Stimulated activated CD4-positive, alpha-beta T cell treated with anti-CD3 and anti-CD28 coated beads, Interleukin-12 subunit alpha, Interleukin-12 subunit beta, amount 100 ng/mL, for 4 hours (primary cell): ENCODE measurements around the gene ZNF728.
"Not testable (repeated sequence)": the region's sequence is repeated elsewhere in the genome, so short reads cannot be mapped to it uniquely, and the experiment has no call there.

Experiments
- DNase-seq: peaks from one replicate; pipeline ENCODE4 v3.0.0-alpha.2; 2020

ZNF728 gene

DNA sequence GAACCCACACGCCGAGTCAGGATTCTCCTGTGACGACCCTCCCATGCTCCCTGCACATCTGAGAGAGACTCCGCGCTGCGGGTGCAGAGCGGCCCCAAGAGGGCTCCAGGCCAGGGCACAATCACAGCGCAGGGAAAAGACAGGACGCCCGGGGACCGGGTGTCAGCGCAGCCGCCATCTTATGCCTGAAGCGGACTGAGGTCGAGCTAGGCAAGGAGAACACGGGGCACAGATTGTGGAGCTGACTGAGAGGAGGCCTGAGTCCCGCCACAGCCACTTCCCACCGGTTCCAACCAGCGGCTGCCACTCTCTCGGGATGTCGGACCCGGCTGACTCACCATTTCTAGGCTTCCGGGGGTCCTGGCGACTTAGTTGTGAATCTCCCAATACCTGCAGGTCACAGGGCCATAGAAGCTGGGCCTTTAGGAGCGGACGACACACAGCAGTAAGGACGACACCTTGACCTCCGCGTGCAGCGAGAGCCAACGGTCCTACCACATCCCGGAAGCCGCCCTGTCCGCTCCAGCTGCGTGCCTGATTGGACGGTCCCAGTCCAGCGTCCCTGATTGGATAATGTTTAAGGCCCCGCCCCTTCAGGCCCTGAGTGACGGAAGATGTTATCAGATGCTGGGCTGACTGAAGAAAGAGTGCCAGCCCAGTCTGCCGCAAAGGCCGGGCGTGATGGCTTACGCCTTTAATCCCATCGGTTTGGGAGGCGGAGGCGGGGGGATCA, at the start of gene ZNF728:
ZNF728 (minus strand) TSS at position 487 of the 733 bp plus-strand sequence; CDS start at position 341, 146 bp downstream.
- DNase-seq: no peak

DNA sequence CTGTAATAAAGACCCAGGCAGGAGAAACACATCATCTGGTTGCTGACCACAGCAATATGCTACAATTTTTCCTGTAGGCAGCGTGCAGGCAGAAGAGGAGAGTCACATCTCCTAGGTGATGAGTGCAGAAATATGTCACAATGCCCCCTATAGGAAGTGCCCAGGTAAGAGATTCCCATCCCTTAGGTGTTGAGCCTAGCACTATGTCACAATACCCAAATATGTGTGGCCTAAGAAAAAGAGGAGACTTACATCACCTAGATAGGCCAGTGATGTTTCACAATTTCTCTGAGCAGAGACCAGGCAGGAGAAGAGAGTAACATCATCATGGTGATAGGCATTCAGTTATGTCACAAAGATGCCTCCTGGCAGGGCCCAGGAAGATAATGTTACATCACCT, 49.4 kb upstream of the ZNF728 start:
- no peak for DNase-seq

GRCh38 chr19:23049256-23049655, 46.3 kb upstream of the ZNF728 start:
- DNase-seq: no peak

DNA sequence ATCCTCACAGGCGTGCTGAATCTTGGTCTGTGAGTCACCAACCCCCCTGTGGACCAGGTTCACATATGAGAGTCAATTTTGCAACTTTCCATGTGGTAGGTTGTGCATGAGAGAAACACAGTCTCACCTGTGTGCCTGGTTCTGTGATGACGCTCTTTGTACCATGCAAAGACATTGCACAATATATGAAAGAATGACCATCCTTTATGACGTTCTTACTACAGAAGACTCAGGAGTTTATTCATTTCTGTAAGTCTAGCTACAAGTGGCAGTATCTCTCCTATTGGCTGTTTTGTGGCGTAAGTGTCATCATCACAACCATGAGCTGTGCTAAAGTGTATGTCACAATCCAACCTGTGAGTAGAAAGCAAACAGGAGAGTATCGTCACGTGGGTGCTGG, 43.8 kb upstream of the ZNF728 start:
- DNase-seq: no peak

DNA sequence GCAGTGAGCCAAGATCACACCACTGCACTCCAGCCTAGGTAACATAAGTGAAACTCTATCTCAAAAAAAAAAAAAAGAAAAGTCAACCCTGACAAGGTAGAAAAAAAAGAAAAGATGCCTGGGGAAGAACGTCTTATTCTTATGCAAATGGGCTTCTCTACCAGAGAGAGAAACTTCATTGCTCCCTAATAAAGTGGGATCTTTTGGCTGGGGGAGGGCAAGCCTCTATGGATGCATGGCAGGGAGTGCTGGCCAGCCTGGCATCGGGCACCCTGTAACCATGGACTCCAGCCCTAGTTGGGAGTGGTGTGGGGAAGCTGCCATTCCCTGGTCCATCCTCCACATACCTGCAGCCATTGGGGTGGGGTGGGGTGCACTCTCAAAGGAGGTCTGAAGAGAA, 30.7 kb upstream of the ZNF728 start:
- DNase-seq: no peak

DNA sequence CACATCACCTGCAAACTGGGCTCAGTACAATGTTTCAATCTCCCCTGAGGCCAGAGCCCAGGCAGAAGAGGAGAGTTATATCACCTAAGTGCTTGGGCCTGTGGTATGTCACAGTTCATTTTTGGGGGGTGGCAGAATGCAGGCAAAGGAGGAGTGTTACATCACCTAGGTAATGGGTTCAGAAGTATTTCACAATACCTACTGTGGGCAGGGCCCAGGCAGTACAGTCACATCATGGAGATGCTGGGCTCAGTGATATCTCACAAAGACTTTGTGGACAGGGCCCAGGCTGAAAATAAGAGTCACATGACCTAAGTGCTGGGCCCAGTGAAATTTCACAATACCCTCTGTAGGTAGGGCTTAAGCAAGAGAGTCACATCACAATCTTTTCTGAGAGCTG, 12.7 kb upstream of the ZNF728 start:
- no peak for DNase-seq

DNA sequence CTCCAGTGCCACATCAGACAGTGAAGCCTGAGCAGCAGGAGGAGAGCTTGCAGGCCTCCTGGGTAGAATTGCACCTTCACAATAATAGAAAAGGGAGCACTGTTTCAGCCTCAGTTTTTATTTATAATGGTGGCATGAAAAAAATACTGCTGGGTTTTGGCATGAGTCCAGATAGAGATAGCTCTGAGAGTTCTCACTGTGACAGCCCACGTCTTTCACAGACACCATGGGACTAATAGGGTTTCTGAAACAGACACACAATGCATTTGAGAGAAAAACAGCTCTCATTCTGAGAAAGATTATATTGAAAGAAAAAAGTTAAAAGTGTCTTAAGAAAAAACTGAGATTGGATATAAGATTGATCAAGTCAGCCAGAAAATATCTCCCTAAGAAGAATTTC, 8.0 kb downstream of the ZNF728 start:
- not testable (repeated sequence) for DNase-seq

DNA sequence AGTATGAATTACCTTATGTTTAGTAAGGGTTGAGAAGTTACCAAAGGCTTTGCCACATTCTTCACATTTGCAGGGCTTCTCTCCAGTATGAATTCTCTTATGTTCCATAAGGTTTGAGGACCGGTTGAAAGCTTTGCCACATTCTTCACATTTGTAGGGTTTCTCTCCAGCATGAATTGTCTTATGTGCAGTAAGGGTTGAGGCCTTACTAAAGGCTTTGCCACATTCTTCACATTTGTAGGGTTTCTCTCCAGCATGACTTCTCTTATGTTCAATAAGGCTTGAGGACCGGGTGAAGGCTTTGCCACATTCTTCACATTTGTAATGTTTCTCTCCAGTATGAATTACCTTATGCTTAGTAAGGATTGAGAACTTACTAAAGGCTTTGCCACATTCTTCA, 26.7 kb downstream of the ZNF728 start:
- no peak for DNase-seq

DNA sequence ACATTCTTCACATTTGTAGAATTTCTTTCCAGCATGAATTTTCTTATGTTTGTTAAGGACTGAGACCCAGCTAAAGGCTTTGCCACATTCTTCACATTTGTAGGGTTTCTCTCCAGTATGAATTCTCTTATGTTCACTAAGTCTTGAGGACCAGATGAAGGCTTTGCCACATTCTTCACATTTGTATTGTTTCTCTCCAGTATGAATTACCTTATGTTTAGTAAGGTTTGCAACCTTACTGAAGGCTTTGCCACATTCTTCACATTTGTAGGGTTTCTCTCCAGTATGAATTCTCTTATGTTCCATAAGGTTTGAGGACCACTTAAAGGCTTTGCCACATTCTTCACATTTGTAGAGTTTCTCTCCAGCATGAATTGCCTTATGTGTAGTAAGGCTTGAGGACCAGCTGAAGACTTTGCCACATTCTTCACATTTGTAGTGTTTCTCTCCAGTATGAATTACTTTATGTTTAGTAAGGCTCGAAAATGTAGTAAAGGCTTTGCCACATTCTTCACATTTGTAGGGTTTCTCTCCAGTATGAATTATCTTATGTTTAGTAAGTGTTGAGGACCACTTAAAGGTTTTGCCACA, 27.3 kb downstream of the ZNF728 start:
- DNase-seq: not testable (repeated sequence)

DNA sequence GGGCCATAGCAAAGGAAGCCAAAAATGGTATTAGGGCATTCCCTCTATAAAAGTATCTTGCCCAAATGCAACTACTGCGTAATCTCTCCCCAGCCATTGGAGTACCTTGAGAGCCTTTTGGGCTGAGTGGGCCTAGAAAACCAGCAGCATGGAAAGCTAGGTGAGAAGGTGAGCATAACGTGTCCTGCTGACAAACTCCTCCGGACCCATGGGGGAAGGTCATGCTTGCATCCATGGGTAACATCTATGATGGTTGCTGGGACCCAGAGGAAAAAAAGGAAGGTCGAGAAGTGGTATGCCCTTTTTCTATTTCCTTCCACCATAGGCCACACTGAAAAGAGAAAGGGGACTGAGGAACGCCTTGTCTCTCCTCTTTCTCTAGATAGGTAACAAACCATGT, 57.4 kb downstream of the ZNF728 start:
- no peak for DNase-seq

DNA sequence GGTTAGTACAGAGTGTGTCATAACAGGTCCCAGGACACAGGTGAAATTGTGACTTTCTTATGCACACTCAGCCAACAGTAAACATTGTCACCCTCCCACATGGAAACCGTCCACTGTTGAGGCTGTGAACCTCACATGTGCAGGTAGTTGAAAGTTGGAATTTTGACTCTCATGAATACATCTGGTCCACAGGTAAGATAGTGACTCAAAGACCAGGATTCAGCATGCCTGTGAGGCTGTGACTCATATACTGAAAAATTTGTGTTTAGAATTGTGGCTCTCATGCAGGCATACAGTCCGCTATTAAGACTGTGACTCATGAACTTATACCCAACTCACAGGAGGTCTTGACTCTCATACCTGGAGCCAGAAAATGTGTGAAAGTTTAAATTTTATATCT, 67.8 kb downstream of the ZNF728 start:
- no peak for DNase-seq

DNA sequence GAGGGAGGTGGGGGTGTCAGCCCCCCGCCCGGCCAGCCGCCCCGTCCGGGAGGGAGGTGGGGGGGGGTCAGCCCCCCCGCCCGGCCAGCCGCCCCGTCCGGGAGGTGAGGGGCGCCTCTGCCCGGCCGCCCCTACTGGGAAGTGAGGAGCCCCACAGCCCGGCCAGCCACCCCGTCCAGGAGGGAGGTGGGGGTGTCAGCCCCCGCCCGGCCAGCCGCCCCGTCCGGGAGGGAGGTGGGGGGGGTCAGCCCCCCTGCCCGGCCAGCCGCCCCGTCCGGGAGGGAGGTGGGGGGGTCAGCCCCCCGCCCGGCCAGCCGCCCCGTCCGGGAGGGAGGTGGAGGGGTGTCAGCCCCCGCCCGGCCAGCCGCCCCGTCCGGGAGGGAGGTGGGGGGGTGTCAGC, 75.4 kb downstream of the ZNF728 start:
- not testable (repeated sequence) for DNase-seq

- DNase-seq: not testable (repeated sequence)
These were observed 77.8 kb downstream of the ZNF728 start for GRCh38 chr19:22925181-22925580.
